Islet precursor cell (in vitro differentiated cells): ENCODE results near the gene ENO2.

Experiments
- DNase-seq: peaks from one replicate; pipeline ENCODE4 v3.0.0-alpha.2; 2018

Gene ENO2

DNA sequence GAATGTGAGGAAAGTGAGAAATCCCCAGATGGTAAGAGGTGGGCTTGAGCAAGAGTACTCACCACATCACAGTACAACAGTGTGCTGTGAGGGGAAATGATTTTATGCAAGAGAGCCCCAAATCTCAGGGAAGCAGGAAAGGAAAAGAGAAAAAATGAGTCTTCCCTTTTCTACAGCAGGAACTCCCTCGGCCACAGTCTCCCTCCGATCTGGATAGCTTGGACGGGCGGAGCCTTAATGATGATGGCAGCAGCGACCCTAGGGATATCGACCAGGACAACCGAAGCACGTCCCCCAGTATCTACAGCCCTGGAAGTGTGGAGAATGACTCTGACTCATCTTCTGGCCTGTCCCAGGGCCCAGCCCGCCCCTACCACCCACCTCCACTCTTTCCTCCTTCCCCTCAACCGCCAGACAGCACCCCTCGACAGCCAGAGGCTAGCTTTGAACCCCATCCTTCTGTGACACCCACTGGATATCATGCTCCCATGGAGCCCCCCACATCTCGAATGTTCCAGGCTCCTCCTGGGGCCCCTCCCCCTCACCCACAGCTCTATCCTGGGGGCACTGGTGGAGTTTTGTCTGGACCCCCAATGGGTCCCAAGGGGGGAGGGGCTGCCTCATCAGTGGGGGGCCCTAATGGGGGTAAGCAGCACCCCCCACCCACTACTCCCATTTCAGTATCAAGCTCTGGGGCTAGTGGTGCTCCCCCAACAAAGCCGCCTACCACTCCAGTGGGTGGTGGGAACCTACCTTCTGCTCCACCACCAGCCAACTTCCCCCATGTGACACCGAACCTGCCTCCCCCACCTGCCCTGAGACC lies 21.2 kb downstream of the ENO2 start:
- no peak for DNase-seq

GRCh38 chr12:6936194-6936635 lies 21.8 kb downstream of the ENO2 start:
- no peak for DNase-seq

- no peak for DNase-seq
These were observed 22.5 kb downstream of the ENO2 start for GRCh38 chr12:6936636-6937480.

DNA sequence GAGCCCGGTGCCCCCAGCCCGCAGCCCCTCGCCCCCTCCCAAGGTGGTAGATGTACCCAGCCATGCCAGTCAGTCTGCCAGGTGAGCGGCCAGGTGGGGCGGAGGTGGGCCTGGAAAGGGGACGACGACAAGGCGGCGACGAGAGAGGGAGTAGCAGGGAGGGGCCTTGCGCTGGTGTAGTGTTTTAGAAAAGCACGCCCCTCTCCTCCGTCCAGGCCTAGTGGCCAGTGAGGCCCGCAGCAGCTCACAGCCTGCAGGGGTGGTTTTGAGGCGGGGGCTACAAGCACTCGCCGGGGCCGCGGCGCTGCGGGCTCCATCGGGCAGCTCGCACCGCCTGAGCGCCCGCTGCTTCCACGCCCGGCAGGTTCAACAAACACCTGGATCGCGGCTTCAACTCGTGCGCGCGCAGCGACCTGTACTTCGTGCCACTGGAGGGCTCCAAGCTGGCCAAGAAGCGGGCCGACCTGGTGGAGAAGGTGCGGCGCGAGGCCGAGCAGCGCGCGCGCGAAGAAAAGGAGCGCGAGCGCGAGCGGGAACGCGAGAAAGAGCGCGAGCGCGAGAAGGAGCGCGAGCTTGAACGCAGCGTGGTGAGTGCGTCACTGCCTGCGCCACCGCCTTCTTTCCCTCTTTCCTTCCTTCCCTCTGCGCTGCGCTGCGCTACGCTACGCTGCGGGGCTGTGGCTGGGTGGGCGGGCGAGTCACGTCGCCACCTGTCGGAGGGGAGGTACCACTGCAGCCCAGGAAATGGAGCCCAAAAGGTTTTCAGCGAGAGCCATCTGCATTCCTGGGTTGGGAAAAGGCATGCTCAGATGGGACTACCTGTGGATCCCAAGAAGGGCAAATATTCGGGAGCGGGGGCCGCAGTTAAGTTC lies 23.3 kb downstream of the ENO2 start:
- peak; percentile 98 for DNase-seq

- DNase-seq, result no peak
These were observed 24.2 kb downstream of the ENO2 start for GRCh38 chr12:6938353-6939190.

- no peak for DNase-seq
These were observed 24.8 kb downstream of the ENO2 start for GRCh38 chr12:6939191-6939540.

- DNase-seq, result no peak
These were observed 26.9 kb downstream of the ENO2 start for GRCh38 chr12:6941267-6941666.

DNA sequence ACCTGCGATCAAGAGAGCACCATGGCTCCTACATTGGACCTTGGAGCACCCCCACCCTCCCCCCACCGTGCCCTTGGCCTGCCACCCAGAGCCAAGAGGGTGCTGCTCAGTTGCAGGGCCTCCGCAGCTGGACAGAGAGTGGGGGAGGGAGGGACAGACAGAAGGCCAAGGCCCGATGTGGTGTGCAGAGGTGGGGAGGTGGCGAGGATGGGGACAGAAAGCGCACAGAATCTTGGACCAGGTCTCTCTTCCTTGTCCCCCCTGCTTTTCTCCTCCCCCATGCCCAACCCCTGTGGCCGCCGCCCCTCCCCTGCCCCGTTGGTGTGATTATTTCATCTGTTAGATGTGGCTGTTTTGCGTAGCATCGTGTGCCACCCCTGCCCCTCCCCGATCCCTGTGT lies 27.4 kb downstream of the ENO2 start:
- DNase-seq, result no peak

- DNase-seq, result no peak
These were observed 27.9 kb downstream of the ENO2 start for GRCh38 chr12:6942331-6942665.

DNA sequence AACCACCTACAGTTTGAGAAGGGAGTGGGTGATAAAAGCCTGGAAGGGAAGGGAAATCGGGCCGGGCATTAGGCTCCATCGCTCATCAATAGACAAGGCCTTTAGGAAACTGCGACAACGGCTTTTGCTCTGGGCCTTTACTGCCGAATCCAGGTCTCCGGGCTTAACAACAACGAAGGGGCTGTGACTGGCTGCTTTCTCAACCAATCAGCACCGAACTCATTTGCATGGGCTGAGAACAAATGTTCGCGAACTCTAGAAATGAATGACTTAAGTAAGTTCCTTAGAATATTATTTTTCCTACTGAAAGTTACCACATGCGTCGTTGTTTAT lies 29.0 kb downstream of the ENO2 start:
- DNase-seq, result peak; percentile 96

DNA sequence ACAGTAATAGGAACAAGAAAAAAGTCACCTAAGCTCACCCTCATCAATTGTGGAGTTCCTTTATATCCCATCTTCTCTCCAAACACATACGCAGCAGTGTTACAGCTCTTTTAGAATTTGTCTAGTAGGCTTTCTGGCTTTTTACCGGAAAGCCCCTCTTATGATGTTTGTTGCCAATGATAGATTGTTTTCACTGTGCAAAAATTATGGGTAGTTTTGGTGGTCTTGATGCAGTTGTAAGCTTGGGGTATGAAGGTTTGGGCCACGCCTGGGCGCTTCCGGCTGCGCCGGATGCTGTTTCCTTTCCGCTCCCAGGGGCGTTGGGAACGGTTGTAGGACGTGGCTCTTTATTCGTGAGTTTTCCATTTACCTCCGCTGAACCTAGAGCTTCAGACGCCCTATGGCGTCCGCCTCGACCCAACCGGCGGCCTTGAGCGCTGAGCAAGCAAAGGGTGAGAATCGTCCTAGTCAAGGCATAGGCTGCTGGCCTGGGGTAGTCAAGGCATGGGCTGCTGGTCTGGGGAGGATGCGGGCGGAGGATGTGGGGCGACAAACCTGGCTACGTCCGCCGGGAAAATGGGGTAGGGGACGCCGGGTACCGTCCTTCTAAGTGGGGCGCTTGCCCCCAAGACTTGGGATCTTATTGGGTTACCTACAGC lies 29.5 kb downstream of the ENO2 start, which contains the start of the genes C12orf57 and RNU7-1:
TSS of gene C12orf57 (plus strand) at position 301 of the 659 bp plus-strand sequence. CDS start at position 401, 100 bp downstream.
TSS of gene RNU7-1 (plus strand) at position 95 of the 659 bp plus-strand sequence.
- peak; percentile 99 for DNase-seq

DNA sequence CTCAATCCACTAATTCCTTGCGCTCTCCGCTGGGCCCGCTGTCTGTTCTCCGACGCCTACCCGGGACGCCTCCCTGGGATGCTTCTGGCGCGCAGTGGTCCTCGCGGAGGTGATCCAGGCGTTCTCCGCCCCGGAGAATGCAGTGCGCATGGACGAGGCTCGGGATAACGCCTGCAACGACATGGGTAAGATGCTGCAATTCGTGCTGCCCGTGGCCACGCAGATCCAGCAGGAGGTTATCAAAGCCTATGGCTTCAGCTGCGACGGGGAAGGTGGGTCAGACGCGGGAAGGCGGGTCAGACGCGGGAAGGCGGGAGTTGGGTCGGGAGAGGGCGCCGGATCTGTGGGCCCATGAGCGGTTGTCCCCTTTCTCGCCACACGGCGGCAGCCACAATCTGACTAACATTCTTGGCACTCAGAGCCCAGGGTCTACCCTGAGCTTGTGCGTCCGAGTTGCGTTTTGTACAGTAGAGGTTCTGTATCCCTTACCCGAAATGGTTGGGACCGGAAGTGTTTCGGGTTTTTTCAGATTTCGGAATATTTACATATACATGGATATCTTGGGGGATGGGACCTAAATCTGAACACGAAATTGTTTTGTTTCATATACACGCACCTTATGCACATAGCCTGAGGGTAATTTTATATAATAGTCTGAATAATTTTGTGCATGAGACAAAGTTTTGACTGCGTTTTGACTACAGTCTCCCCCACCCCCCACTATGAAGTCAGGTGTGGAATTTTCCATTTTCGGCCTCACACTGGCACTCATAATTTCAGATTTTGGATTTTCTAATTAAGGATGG lies 30.2 kb downstream of the ENO2 start:
- DNase-seq, result peak; percentile 98

- no peak for DNase-seq
These were observed 31.2 kb downstream of the ENO2 start for GRCh38 chr12:6945613-6946012.

DNA sequence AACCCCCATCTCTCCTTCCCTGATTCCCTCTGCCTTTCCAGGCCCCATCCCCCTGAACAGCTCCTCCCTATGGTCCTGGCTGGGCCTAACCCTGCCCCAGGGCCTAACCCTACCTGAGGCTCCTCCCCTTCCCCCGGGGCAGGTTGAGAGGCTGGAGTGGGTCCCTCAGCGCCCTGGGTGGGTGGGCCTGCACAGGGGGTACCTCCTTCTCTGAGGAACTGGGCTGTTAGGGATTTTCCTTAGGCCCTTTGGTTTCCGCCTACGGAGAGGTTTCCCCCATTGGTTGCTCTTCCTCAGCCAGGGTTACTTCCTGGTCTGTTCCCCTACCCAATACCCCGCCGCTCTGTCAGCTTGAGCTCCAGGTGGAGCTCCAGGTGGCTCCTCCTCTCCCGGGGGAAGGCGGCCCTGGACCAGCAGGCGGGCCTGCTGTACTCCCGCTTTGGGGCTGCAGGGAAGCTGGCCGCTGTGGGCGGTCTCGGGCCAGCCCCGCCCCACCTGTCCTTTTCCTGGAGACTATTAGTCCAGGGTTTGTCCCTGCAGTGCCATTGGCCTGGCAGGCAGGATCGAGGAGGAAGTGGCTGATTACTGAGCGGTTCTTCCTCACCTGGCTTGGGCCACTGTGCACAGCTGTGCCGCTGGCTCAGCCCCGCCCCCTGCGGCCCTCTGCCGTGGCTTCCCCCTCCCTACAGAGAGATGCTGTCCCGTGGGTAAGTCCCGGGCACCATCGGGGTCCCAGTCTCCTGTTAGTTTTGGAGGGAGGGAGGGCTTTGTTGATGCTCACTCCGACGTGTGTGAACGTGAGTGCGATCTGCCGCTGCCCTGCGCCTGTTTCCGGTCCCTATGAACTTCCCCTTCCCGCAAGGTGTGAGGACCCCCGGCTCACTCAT lies 31.9 kb downstream of the ENO2 start:
- DNase-seq, result peak; percentile 100

DNA sequence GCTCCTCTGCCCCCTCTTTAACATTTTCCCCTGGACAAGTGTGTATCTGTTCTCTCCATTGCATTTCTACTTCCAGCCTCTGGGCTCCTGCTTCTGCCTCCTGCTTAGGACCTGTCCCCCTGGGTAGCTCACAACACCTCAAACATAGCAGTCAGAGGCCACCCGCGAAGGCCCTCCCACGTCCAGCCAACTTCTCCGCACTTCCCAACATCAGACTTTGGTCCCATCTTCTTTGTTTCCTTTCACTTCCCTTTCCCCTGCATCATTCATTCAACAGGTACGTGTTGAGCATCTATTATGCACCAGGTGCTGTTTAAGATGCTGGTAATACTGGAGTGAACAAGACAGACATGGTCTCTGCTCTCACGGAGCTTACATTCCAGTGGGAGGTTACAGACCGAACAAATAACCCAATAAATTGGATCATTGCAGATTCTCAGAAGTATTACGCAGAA lies 32.6 kb downstream of the ENO2 start:
- DNase-seq, result no peak

DNA sequence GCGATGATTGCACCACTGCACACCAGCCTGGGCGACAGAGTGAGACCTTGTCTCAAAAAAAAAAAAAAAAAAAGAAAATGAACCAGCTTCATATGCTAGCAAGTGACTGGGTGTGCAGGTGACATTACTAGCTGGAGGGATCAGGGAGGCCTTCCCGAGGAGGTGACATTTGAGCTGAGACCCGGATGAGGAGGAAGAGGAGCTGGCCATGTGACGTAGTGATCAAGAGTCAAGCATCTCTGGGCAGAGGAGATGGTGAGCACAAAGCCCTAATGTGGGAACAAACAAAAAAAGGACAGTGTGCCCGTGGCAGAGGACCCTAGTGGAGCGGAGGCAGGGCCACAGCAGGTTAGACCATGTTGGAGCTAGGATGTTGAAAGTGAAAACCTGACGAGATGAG lies 33.2 kb downstream of the ENO2 start:
- DNase-seq, result no peak

DNA sequence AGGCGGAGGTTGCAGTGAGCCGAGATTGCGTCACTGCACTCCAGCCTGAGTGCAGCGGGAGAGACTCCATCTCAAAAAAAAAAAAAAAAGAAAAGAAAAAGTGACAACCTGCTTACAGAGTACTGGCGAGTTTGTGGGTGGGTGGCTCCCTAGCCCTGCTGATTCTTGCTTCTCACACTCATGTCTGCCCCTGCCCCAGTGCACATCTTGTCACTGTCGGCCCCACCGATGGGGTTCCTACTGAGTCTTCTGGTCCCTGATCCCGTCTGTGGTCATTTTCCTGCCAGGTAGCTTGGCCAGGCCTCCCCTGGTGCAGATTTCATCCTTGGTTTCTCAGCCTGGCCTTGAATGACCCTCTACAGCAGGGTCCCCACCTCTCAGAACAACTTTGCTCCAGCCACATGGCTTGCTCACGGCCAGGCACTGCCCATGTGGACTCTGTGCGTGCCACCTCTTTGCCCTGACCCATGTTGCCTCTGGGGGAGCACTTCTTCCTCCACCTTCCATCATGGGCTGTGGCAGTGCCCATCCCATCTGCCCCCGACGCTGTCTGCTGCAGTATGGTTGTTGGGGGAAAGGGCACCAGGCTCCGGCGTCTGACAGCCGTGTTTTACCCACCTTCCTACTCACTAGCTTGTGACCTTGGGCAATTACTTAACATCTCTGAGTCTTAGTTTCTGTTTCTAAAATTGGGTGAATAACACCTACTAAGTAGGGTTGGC lies 34.7 kb downstream of the ENO2 start:
- DNase-seq, result no peak

DNA sequence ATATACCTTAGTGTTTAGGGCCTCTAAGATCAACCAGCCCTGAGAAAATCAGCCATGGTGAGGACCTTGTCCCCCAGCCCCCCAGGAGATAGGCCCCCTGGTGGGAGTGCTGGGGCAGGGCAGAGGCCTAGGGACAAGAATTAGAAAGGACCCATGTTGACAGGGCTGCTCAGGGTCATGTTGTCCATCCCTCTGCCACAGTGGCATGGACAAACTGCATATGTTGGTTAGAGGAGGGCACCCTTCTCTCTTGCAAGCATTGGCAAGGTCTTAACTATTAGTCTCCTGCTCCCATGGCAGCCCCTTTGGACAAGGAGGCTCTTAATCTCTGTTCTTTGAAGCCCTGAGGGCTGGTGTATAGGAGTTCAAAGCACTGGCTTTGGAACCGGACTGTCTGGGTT lies 36.0 kb downstream of the ENO2 start:
- DNase-seq, result peak; percentile 62
